ENCODE measurements around the gene RPRD1B.
"Not testable (repeated sequence)": the region's sequence is repeated elsewhere in the genome, so short reads cannot be mapped to it uniquely, and the experiment has no call there.

Gene RPRD1B

DNA sequence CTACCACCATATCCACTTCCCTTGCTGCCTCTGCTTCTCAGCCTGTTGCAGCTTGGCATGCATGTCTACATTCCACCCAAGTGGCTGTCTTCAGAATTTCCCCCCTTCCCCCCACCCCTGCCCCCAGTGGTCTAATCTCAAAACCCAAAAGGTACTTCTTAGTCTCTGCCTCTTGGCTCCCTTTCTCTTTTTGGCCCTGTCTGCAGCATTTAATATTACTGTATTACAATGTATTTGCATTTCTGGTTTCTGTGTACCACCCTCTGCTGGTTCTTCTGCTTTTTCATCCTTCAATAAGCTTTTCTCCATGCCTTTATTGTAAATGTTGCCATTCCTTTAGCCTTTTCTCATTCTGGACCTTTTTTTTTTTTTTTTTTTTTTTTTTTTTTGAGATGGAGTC lies 43.0 kb downstream of the RPRD1B start:
- DNase-seq, result no peak

DNA sequence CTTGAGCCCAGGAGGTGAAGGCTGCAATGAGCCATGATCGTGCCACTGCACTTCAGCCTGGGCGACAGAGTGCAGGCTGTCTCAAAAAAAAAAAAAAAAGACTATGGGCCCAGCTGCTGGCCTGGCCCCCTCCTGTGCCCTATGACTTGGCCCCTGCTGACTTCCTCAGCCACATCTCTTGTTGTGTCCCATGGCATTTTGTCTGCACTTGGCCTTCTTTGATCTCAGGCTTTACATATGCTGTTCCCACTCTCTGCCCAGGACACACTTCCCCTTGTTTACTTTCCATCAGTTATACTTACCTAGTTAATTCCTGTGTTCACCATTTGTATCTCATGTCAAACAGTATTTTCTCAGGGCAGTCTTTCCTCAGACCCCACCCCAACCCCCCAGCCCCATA lies 44.5 kb downstream of the RPRD1B start:
- no peak for DNase-seq

DNA sequence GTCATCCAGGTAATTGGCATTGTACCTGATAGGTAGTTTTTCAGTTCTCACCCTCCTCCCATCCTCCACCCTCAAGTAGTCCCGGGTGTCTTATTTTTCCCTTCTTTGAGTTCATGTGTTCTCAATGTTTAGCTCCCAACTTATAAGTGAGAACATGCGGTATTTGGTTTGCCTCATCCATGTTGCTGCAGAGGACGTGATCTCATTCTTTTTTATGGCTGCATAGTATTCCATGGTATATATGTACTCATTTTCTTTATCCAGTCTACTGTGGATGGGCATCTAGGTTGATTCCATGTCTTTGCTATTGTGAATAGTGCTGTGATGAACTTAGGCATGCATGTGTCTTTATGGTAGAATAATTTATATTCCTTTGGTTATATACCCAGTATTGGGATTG lies 45.8 kb downstream of the RPRD1B start:
- no peak for DNase-seq

GRCh38 chr20:38081575-38081974 lies 48.0 kb downstream of the RPRD1B start:
- DNase-seq, result no peak

DNA sequence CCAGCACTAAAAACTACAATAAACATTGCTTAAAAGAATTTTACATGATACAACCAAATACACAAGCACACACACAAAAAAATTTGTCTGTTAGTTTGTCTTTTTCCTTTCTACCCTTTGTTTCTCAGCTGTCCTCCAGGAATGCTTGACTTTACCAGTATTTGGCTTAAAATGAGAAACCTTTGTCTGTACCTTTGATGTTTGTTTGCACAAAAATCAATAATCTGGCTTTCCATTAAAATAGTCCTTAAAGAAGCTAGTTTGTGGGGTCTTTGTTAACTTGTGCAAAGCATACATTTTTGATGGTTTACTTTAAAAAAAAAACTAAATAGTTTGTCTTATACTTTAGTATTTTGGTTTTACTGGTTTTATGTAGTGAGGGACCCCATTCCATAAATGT lies 49.3 kb downstream of the RPRD1B start:
- no peak for DNase-seq

GRCh38 chr20:38083338-38084048 lies 49.9 kb downstream of the RPRD1B start:
- DNase-seq, result no peak

DNA sequence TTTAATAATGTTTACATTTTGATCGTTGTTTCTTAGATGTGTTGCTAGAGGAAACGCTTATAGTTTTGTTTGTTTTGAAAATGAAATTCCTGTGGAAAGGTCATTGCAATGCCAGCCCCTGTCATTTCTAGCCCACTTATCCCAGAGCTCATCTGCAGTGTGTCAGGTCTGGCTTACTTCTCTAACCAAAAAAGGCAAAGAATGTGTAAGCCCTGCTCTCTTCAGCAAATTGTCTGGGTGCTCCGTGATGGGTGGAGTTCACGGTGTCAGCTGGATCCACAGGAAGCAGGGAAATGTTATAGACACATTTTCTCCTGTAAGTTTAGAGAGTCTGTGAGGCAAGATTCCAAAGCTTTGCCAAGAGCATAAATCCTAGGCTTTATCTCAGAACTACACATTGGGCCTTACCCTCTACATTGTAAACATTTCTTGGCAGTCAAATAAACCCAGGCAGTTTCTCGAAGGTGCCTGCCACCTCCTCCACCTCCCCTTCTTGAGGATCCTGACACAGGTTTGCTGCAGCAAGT lies 50.9 kb downstream of the RPRD1B start:
- no peak for DNase-seq

- DNase-seq, result no peak
Measured at GRCh38 chr20:38085026-38085425, 51.5 kb downstream of the RPRD1B start.

- no peak for DNase-seq
Measured at GRCh38 chr20:38089500-38089899, 56.0 kb downstream of the RPRD1B start.

GRCh38 chr20:38090061-38090460 lies 56.5 kb downstream of the RPRD1B start:
- DNase-seq, result no peak

DNA sequence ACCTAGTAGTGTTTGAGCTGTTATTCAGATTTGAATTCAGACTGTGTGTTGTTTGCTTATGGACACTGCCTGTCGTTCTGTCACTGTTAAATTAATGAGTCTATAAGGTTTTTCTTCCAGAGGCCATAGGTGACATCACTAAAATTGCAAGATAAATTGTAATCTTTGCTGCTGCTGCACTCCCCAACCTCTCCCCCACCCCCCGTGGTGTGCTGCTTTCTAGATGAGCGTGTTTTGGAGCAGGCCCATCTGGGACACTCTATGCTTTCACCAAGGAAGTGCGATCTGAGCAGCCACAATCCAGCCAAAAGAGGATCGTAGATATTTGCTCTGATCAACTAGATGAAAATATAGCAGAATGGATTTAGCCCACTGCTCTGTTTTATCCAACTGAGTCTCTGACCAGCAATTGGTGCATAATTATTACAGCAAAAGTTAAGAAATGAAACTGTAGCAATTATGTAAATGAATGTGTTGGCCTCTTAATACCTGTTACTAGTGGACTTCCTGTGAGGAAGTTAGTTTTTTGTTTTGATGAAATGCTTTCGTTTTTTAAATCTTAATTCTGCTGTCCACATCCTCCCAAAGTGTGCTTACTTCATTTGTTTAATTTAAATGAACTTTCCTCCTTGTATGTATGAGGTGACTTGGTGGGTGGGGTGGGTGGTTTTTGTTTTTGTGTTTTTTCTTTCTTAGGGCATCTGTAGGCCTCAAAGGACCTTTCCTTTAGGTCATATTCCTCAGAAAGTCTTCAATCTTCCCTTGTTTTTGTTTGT lies 58.1 kb downstream of the RPRD1B start:
- DNase-seq, result no peak

DNA sequence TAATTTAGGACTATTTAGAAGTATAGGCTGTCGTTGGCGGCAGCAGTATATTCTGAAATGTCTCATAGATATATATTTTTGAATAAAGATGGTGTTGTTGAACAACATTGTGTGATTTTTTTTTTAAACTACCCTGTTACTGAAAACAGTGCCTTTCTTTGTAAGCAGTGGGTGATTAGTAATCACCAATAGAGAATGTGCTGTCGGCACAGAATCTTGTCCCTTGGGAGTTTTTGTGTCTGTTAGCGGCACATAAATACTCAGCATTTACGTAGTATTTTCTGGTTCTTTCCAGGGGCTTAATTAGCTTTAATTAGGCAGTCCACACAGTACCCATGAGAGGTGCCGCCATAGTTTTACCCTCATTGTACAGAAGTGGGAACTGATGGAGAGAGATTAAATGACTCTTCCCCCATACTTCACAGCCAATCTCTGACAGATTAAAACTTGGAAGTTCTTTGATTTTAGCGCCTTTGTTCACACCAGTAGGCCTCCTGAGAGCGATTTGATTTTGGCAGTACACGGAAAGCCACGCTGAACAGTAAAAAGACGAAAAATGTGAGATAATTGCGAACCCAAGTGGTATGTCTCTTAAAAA lies 58.8 kb downstream of the RPRD1B start:
- no peak for DNase-seq

- DNase-seq, result no peak
Measured at GRCh38 chr20:38092915-38093314, 59.4 kb downstream of the RPRD1B start.

DNA sequence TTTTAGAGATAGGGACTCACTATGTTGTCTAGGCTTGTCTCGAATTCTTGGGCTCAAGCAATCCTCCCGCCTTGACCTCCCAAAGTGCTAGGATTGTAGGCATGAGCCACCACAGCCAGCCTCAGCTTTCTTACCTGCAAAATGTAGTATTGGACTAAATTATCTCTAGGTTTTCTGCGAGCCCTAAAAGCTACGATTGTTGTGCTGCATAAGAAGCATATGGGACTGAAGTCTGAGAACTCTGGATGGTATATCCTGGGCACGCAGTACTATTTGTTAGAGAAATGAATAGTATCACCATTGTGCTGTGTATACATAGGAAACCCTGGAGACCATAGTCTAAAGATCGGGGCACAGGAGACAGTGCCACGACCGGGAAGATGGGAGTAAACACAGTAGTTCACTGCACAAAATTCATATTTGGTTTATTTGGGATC lies 60.1 kb downstream of the RPRD1B start:
- no peak for DNase-seq

- DNase-seq, result no peak
Measured at GRCh38 chr20:38094373-38094891, 60.9 kb downstream of the RPRD1B start.

DNA sequence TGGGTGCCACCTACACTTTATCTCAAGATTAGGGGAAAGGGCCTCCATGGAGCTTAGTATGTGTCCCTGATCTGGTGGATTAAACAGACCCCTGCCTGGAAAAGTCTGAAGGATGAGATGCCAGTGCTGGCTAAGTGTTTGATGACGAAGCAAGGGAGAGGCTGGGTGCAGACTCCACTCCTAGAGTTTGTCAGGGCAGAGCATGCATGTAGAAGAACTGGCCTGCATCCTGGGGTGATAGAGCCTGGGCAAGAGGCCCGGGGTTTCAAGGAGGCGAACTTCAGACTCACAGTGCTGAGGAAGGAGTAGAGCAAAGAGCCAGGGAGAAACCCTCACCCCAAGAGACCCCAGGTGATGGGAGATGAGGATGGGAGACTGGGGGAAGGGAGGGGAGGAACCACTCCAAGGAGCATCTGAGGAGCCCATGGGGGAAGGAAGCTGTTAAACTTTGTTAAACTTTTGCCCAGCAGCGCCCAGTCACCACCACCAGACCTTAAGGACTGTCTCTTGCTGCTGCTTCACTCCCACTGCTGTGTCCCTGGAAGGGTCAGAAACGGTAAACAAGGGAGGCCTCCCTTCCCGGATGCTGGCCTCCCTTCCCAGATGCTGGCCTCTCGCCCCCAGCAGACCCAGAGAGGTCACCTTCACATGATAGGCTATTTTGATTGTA lies 61.6 kb downstream of the RPRD1B start:
- DNase-seq, result no peak

GRCh38 chr20:38098952-38099351 lies 65.4 kb downstream of the RPRD1B start:
- no peak for DNase-seq

- not testable (repeated sequence) for DNase-seq
Measured at GRCh38 chr20:38102206-38102605, 68.7 kb downstream of the RPRD1B start.

DNA sequence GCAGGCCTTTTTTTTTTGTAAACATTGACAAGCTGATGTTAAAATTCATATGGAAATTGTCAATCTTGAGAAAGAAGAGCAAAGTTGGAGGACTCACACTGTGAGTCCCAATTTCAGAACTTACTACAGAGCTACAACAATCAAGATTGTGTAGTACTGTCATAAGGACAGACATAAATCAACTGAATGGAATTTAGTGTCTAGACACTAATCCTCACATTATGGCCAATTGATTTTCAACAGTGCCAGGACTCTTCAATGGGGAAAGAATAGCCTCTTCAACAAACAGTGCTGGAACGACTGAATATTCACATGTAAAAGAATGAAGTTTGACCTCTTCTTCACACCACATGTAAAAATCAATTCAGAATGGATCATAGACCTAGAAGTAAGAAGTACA lies 70.7 kb downstream of the RPRD1B start:
- no peak for DNase-seq

GRCh38 chr20:38106461-38106860 lies 72.9 kb downstream of the RPRD1B start:
- DNase-seq, result no peak

GRCh38 chr20:38107386-38107785 lies 73.8 kb downstream of the RPRD1B start:
- not testable (repeated sequence) for DNase-seq

DNA sequence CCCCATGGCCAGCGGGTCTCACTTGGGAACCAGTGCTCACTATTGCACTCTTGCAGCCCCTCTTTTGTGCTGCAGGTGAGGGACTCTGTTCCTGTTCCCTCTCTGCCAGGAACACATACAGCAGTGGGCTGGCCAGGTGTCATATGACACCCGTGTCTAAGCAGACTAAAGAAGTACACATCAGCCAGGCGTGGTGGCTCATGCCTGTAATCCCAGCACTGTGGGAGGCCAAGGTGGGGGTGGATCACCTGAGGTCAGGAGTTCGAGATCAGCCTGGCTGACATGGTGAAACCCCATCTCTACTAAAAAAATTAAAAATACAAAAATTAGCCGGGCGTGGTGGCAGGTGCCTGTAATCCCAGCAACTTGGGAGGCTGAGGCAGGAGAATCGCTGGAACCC lies 74.4 kb downstream of the RPRD1B start:
- DNase-seq, result not testable (repeated sequence)

- DNase-seq, result no peak
Measured at GRCh38 chr20:38108438-38108985, 75.0 kb downstream of the RPRD1B start.
